HG03558 (cell line): ENCODE data around the gene TRIM63.

Experiments used
- ATAC-seq: cut with Tn5 transposase; IDR thresholded peaks from one replicate; pipeline ENCODE4 v1.9.1; 2021; ENCODE audit warnings: moderate number of reproducible peaks; ENCODE audit not compliant: unreplicated experiment; ENCODE audit errors: extremely low read depth

The TRIM63 gene

GRCh38 chr1:26060832-26061574 lies 6.4 kb downstream of the TRIM63 start:
- ATAC-seq = no peak

- ATAC-seq = no peak
These were observed 7.5 kb downstream of the TRIM63 start for GRCh38 chr1:26059906-26060305.

GRCh38 chr1:26058052-26058595 lies 9.3 kb downstream of the TRIM63 start:
- no peak for ATAC-seq

- no peak for ATAC-seq
These were observed 10.2 kb downstream of the TRIM63 start for GRCh38 chr1:26057189-26057588.

GRCh38 chr1:26055041-26055440 lies 12.4 kb downstream of the TRIM63 start:
- no peak for ATAC-seq

- no peak for ATAC-seq
These were observed 13.5 kb downstream of the TRIM63 start for GRCh38 chr1:26053718-26054560.

- ATAC-seq = no peak
These were observed 17.2 kb downstream of the TRIM63 start for GRCh38 chr1:26050248-26050640.

- no peak for ATAC-seq
These were observed 17.7 kb downstream of the TRIM63 start for GRCh38 chr1:26049531-26050247.

GRCh38 chr1:26047278-26047874 lies 20.1 kb downstream of the TRIM63 start:
- no peak for ATAC-seq

GRCh38 chr1:26046246-26047095 lies 21.0 kb downstream of the TRIM63 start:
- no peak for ATAC-seq

GRCh38 chr1:26045722-26046245 lies 21.6 kb downstream of the TRIM63 start, which contains the start of gene SLC30A2:
TSS of gene SLC30A2 (minus strand) at chr1:26046118. CDS start at chr1:26045896, 222 bp downstream.
- ATAC-seq = no peak

- no peak for ATAC-seq
These were observed 22.3 kb downstream of the TRIM63 start for GRCh38 chr1:26044971-26045721.

- ATAC-seq = no peak
These were observed 23.0 kb downstream of the TRIM63 start for GRCh38 chr1:26044414-26044813.

- no peak for ATAC-seq
These were observed 23.7 kb downstream of the TRIM63 start for GRCh38 chr1:26043765-26044164.

- ATAC-seq = no peak
These were observed 25.5 kb downstream of the TRIM63 start for GRCh38 chr1:26041978-26042377.

- ATAC-seq = no peak
These were observed 26.0 kb downstream of the TRIM63 start for GRCh38 chr1:26041401-26041800.

GRCh38 chr1:26038904-26039303 lies 28.5 kb downstream of the TRIM63 start:
- no peak for ATAC-seq

- no peak for ATAC-seq
These were observed 29.0 kb downstream of the TRIM63 start for GRCh38 chr1:26038477-26038876.
